GM18520 (cell line): ENCODE results near the gene CRHR1.

ENCODE experiments used
- ATAC-seq: cut with Tn5 transposase; IDR thresholded peaks from one replicate; pipeline ENCODE4 v1.9.1; 2021; ENCODE audit not compliant: unreplicated experiment

The CRHR1 gene

GRCh38 chr17:45818699-45819098 is 34.6 kb downstream of the CRHR1 start:
- ATAC-seq, result no peak

DNA sequence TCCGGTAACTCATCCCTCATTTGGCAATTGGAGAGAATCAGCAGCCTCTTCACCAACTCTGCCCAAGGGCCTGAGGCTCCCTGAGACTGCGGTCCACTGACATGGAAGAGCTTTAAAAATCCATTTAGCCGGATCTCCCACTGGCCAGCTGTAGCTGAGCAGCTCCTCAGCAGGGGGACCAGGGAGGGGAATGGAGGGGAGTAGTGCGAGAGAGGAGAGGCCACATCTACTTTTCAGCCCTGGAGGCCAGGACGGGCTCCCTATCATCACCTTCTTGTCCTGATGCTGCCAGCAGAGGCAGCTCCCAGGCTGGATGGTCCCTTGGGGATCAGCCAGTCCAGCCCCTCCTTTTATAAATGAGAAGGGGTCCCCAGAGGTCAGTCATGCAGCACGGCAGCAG is 35.5 kb downstream of the CRHR1 start:
- ATAC-seq, result no peak

DNA sequence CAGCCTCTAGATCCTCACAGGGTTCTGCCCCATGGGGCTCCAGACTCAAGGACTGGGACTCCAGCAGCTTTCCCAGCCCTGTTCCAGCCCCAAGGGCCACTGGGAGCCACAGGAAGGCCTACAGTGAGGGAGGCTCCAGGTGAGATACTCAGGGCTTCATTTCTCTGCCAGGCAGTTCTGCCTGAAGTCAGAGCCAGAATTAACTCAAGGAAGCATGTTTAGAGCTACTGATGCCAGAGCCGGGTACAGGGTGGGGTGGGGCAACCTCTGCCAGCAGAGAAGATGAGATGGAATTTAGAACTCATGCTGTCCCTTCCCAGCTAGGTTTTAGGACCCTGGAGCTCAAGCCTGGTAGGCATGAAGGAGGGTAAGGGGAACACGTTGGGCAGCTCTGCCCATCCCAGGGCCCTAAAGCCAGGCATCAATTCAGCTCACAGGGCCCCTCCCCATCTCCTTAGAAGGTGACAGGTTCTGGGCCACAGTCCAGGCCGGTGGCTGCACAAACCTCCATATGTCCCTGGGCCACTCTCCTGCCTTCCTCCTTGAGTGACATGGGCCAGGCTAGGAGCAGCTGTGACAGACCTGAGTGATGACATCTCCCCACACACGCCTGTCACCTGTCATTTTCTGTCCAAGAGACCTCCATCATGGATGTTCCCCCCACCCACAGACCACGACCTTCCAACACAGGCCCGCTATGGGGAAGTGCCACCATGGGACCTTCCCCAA is 36.1 kb downstream of the CRHR1 start:
- ATAC-seq, result no peak

DNA sequence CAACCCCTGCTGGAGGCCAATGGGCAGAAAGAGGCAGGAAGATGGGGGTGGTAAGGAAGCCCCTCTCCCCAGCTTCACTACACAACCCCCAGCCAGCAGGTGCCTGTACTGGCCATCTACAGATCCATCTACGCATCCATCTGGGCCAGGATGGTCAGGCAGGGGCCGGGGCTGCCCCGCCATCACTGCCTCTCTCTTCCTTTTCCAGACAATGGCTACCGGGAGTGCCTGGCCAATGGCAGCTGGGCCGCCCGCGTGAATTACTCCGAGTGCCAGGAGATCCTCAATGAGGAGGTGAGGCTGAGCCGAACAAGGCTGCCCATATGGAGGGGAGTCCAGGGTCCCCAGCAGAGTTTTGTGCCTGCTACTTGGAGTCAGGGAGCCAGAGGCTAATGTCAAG is 37.0 kb downstream of the CRHR1 start:
- ATAC-seq, result no peak

DNA sequence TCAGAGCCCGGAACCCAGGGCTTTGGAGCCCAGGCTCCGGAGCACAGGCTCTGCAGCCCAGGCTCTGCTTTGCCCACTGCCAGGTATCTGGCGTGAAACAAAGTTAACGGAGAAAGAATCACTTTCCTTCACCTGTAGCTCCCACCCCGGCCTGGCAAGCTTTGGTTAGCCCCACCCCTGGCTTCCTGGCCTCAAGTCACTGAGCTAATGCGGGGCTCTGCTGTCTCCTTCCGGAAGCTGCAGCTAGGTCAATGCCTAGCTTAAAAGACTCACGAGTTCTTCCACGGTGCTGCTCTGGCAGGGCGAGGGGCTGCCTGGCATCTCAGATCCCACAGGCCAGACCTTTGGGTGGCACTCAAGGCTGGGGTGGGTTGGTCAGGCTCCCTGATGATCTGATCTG is 39.5 kb downstream of the CRHR1 start:
- ATAC-seq, result no peak

DNA sequence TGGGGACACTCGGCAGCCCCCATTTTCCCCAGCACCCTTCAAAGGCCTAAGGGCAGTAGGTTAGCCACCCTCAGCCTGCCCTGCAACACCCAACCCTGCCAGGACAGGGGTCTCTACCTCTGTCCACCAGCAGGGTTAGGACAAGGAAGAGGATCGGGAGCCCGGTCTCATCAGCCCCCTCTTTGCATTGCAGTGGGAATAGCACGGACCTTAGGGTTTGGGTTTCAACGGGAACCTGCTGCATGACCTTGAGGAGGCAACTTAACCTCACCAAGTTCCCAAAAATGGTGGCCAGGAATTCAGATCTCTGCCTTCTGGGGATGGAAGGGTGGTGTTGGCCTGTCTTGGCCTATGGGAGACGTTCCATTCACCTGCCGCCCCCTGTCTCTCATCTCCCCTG is 40.4 kb downstream of the CRHR1 start:
- no peak for ATAC-seq

- no peak for ATAC-seq
Measured at GRCh38 chr17:45824901-45825492, 40.9 kb downstream of the CRHR1 start.

DNA sequence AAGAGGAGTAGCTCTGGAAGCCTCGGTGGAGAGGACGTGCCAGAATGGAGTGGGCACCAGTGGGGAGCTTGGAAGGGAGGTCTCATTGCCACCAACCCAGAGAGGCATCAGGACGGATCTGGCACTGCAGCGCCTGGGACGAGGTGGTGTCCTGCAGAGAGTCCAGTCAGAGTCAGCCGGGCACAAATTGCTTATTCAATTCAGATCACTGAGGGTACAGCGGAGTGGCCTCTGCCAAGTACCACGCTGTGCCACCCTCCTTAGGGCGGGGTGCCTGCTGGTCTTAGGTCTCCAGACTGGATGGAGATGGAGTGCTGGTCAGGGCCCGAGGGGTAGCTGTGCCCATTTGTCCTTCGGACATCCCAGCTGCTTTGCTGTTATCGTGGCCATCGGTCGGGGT is 41.7 kb downstream of the CRHR1 start:
- ATAC-seq, result no peak

GRCh38 chr17:45826919-45827588 is 42.9 kb downstream of the CRHR1 start:
- no peak for ATAC-seq

DNA sequence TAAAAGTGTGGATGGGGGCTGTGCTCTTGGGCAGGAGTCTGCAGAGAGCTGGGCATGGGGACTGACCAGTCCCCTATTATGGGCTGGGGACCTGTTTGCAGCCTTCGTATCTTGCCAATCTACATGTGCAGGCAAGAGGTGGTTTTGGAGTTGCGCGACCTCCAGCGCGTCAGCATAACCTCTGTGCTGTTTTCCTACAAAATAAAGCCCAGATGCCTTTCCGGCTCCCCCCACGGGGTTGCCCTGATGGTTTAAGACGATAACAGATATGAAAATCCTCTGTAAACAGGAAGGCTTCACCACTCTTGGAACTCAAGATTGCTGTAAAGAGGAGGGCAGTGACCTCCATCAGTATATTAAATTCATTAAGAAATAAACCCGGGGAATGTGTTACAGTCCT is 44.1 kb downstream of the CRHR1 start:
- no peak for ATAC-seq

DNA sequence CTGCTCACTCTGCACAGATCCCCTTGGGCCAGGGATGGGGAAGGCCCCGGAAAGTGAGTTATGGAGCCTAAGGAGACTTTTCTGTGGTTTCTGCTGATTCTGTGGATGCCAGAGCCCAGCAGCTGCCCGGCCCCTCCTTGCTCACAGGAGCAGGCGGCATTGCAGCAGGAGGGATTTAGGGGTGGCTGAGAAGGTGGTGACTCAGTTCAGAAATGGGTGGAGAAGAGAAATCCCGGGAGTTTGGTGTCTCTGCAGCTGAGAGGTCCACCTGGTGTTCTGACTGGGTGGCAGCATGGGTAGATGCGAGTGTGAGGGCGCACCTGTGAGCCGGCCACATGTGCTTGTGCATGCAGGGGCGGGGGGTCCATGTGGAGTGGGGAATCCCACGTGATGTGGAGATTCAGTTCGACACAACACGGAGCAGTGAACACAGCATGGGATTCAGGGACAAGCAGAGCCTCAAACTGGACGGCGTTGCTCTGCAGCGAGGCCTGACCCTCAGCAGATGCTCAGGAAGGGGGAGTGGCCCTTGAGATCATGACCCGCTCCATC is 44.5 kb downstream of the CRHR1 start:
- no peak for ATAC-seq

DNA sequence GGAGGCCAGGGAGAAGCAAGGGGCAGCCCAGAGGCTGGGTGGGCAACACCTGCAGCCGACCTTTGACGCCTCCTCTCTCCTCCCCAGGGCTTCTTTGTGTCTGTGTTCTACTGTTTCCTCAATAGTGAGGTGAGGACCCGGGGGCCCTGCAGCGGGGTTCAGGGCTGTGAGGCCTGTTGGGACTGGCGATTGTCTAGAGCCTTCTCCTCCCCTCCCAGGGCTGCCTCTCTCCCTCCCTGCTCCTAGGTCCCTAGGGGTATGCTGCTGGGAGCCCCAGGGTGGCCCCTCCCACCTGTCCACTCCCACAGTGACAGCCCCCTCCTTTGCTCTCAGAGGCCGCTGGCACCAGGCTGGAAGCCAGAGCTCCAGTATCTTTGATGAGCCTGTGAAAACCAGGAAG is 49.8 kb downstream of the CRHR1 start:
- no peak for ATAC-seq

DNA sequence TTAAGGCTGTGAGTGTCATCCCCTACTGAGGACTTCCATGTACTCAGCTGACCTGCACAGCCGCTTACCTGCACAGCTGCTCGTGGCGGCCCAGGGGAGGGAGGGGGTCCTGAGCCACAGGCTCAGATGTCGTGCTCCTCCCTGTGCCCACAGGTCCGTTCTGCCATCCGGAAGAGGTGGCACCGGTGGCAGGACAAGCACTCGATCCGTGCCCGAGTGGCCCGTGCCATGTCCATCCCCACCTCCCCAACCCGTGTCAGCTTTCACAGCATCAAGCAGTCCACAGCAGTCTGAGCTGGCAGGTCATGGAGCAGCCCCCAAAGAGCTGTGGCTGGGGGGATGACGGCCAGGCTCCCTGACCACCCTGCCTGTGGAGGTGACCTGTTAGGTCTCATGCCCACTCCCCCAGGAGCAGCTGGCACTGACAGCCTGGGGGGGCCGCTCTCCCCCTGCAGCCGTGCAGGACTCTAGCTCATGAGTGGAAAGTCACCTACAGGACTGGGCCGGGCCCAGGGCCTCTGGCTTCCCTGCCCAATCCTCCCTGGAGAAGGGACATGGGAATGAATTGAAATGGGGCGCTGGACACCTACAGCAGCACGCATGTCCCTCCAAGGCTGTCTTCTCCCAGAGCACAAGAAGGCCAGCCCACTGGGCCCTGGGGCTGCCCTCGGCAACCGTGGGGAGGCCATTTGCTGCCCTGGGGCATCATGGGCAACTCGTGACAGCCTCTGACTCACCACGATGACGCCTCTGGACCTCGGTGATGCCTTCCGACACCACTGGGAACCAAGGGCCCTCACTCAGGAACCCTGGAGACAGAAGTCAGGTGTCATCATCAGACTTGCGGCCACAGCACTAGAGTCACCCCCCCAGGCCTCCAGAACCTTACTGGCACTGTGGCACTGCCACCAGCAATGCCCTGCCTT is 50.6 kb downstream of the CRHR1 start:
- no peak for ATAC-seq

DNA sequence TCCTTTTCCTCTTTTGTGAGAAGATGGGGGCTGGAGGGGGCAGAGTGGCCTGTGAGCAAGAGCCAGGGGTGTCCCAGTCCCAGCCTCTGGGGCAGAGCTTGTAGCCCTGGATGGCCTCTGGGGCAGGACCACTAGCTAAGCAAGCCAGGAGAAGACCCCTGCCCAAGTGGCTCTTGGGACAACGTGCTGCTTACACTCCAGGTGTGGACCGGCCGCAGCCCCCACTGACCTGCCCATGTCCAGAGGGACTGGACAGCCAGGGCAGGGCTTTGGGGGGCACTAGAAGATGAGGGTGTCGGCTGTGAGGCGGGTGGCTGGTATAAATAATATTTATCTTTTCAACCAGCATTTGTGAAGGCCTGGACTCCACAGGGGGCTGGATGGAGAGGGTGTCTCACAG is 51.4 kb downstream of the CRHR1 start:
- no peak for ATAC-seq

- no peak for ATAC-seq
Measured at GRCh38 chr17:45836047-45837044, 52.2 kb downstream of the CRHR1 start.

GRCh38 chr17:45837187-45837586 is 53.1 kb downstream of the CRHR1 start:
- ATAC-seq, result no peak

GRCh38 chr17:45837603-45838002 is 53.5 kb downstream of the CRHR1 start:
- no peak for ATAC-seq

DNA sequence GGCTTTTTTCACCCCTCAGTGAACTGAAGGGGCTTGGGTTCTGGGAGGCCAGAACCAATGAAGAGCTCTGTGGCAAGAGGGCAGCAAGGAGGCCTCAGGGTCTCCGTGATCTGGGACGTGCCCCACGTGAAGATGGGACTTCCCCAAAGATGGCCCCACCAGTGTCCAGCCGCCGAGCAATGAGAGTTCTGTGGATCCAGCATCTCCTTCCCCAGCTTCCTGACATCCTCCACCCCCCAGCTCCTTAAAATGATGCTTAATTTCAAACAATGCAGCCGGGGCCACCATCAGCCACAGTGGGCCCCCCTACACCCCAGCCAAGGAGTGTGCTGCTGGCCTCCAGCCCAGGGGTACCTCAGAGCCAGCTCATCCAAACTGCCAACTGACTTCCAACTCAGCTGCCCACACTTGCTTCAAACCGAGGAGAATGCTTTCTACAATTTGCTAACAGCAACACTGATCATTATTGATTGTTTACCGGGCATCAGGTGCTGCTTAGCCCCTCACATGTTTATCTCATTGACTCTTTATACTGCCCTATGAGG is 54.7 kb downstream of the CRHR1 start:
- no peak for ATAC-seq

GRCh38 chr17:45839442-45839841 is 55.3 kb downstream of the CRHR1 start:
- ATAC-seq, result no peak

- ATAC-seq, result no peak
Measured at GRCh38 chr17:45841186-45841585, 57.1 kb downstream of the CRHR1 start.
